NOMO-1 treated with DMSO at 0.1 percent for 48 hours (cell line): ENCODE results near the gene FGF14.

Experiments used
- DNase-seq: peaks from one replicate; lab custom pipeline; 2025; ENCODE audit not compliant: unreplicated experiment; lab: John Stamatoyannopoulos, UW

Gene FGF14

DNA sequence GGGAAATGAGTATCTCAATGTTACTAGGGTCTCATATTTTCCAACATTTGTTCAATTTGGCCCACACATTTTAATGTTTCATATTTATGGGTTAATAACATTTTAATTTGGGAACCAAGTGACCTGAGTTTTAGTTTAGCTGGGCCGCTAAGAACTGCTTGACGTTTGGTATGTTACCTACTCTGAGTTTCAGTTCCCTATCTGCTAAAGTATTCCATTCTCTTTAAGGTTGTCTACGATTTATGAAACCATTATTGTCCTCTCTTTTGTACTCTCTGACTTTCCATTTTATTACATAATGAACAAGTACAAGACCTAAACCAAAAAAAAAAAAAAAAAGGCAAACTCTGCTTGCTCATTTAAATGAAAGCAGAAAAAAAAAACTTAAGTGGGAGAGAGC, 89.9 kb downstream of the FGF14 start:
- DNase-seq: peak; percentile 5

GRCh38 chr13:102311419-102311796, 90.4 kb downstream of the FGF14 start:
- DNase-seq: no peak

- no peak for DNase-seq
Observed at GRCh38 chr13:102310691-102311418, 91.0 kb downstream of the FGF14 start.

DNA sequence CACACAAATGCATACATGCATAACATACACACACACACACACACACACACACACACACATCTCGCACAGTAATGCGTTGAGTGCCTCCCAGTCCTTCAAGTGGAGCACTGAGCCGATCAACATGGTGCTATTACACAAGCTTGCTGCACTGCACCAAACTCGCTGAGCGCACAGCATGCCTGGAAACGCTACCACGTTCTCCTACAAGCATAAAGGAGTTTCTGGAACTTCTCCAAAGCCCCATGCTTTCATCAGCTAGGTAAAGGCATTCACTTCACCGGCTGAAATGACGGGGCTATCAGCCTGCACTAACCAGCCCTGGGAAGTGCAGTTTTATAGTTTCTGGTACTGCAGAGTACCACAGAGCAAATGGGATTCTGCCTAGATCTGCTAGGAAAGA, 92.7 kb downstream of the FGF14 start:
- no peak for DNase-seq

GRCh38 chr13:102302534-102302933, 99.3 kb downstream of the FGF14 start:
- no peak for DNase-seq

- no peak for DNase-seq
Observed at GRCh38 chr13:102300379-102300778, 101.5 kb downstream of the FGF14 start.

GRCh38 chr13:102299366-102299765, 102.5 kb downstream of the FGF14 start:
- no peak for DNase-seq

DNA sequence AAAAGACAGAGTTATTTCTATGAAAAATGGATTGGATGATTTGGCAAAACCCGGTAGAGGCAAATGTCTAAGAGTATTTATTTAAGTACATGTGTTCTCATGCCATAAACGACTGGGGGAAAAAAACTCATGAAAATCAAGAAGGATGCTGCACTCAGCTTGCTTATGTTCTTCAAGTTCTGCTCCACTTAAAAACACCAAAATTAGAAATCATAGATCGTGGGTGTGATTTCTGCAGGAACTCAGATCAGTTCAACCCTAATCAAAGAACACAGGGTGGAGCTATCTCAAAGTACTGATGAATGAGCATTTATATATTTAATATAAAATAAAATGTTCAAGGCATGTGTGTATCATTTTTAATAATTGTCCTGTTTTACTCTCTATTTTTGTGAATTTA, 103.8 kb downstream of the FGF14 start:
- no peak for DNase-seq

- no peak for DNase-seq
Observed at GRCh38 chr13:102295316-102296048, 106.4 kb downstream of the FGF14 start.

- DNase-seq: no peak
Observed at GRCh38 chr13:102294407-102295018, 107.3 kb downstream of the FGF14 start.

DNA sequence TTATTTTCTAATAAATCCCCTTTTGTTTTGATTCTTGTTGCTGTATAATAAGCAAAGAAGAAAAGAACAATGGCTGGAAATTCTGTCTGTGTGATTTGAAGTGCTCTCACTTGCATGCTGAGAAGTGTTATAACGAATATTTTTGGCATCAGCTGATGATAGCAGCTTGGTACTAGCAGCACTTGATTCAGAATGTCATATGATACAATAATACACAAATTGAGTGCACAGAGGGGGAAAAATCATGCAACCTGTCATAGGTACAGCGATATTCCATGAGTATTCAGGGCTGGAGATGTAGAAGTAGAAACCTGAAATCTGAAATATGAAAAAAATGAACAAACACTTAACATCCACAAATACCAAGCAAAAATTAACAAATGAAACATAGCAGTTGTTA, 108.1 kb downstream of the FGF14 start:
- no peak for DNase-seq

GRCh38 chr13:102291587-102292218, 110.1 kb downstream of the FGF14 start:
- DNase-seq: no peak

DNA sequence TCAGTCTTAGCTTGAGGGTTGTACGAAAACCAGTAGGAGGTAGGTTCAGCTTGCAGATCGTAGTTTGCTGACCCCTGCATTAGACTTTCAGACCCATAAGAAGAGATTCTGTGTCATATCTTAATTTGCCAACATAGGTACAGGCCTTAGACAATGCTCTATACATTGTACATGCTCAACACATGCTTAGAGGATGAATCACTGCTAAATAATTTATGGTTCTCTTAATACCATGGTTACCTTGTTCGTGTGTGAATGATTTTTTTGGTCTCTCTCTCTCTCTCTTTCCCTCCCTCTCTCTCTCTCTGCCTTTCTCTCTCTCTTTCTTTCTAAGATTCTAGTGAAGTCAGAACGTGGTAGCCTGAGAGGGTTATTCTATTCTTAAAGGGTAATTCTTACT, 112.2 kb downstream of the FGF14 start:
- no peak for DNase-seq

DNA sequence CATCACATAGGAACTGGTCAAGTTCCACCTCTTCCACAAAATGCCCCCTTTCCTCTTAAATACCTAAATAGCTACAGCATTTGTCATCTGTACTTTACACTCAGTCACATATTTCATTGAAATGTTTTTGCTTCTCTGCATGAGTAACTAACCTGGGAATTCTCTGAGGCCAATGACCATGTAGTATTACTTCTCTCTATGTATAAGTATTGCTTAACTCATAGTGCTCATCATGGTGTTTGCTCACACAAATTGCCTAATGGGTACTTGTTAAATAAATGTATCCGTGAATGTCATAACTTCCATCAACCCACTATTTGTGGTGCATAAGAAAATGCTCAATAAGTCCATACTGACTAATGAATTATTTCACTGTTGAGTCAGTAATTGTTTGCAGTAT, 115.5 kb downstream of the FGF14 start:
- no peak for DNase-seq

DNA sequence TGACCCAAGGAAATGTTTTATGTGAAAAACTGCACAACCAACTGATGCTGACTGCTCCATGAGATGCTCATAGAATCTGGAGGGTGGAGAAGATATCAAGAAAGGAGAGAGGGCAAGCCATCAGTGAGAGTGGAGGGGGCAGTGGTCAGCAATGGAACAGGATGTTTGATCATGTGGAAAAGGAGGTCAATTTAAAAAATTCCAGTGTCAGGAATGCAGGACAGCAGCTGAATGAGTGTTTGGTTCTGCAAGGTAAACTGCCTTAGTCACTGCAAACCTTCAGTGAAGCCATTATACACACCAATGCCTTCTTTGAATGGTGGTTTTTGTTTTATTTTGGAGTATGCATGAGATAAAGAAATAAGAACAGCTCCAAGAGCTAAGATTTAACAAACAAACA, 121.5 kb downstream of the FGF14 start:
- DNase-seq: no peak

- no peak for DNase-seq
Observed at GRCh38 chr13:102277286-102277685, 124.6 kb downstream of the FGF14 start.

- no peak for DNase-seq
Observed at GRCh38 chr13:102276404-102276803, 125.4 kb downstream of the FGF14 start.

GRCh38 chr13:102275969-102276368, 125.9 kb downstream of the FGF14 start:
- DNase-seq: no peak

DNA sequence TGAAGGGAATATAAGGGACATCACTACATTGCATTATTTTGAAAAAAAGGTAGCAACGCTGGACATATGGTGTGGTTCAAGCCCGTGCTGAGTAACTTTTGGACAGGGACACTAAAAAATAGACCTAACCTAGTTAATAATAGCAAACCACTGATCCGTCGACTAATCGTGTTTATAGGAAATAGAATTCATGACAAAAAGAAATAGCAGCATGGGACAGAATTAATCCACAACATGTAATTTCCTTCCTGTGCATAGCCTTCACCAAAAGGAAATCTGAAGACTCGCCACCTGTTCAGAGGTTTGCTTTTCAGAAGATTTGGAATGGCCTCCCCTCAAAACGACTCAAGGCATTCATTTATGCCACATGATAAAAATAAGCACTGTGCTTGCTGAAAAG, 128.7 kb downstream of the FGF14 start:
- no peak for DNase-seq

GRCh38 chr13:102267191-102267590, 134.7 kb downstream of the FGF14 start:
- no peak for DNase-seq

GRCh38 chr13:102261809-102262208, 140.0 kb downstream of the FGF14 start:
- no peak for DNase-seq

- no peak for DNase-seq
Observed at GRCh38 chr13:102261316-102261715, 140.5 kb downstream of the FGF14 start.
